Naive thymus-derived CD8-positive, alpha-beta T cell (primary cell): ENCODE measurements around the gene EPOP. TPM values are rescaled to one million over a fixed set of nuclear protein-coding genes. Genes with fewer than 3 reads are reported as not detected.

Experiments used
- ATAC-seq, 2 donors: fragments of 150-1000 bp; cut with Tn5 transposase in 1 of 2; sonication (Bioruptor Pico), chemical (Tn5 transposase) in 1 of 2; 1 replicate in 1 of 2; 2 replicates in 1 of 2; pipeline ENCODE4 v1.10.0; 2021; ENCODE audit warnings: mild to moderate bottlenecking in 2 of 2, moderate library complexity in 2 of 2
- POLR2A ChIA-PET: fragments of 350-600 bp; sonication (Branson Sonifier 250); formaldehyde crosslinking; loops from one replicate; lab custom pipeline; 2021; ENCODE audit warnings: antibody characterized with exemption; lab: Charles Lee
- DNase-seq, 10 donors: peaks; one replicate each; pipeline versions ENCODE4 v3.0.0 to v3.0.0-alpha.2; 2020 to 2022
- H3K27ac Mint-ChIP-seq, 10 donors: one replicate each; pipeline ENCODE4 v1.8.0; 2020 to 2022; ENCODE audit warnings: mild to moderate bottlenecking in 10 of 10, mixed read lengths in 10 of 10, moderate library complexity in 4 of 10, inconsistent platforms in 1 of 10
- H3K27me3 Mint-ChIP-seq, 5 donors: one replicate each; pipeline ENCODE4 v1.8.0; 2021 to 2022; ENCODE audit warnings: mixed read lengths in 5 of 5
- H3K36me3 Mint-ChIP-seq, 3 donors: one replicate each; pipeline ENCODE4 v1.8.0; 2020 to 2022; ENCODE audit warnings: mixed read lengths in 3 of 3, mild to moderate bottlenecking in 2 of 3, inconsistent platforms in 1 of 3
- H3K4me1 Mint-ChIP-seq, 4 donors: one replicate each; pipeline ENCODE4 v1.8.0; 2021 to 2022; ENCODE audit warnings: mixed read lengths in 4 of 4
- H3K4me3 Mint-ChIP-seq, 10 donors: one replicate each; pipeline ENCODE4 v1.8.0; 2020 to 2022; ENCODE audit warnings: mild to moderate bottlenecking in 10 of 10, mixed read lengths in 10 of 10, moderate library complexity in 6 of 10, inconsistent platforms in 1 of 10
- H3K9me3 Mint-ChIP-seq, 9 donors: one replicate each; pipeline ENCODE4 v1.8.0; 2020 to 2022; ENCODE audit warnings: mixed read lengths in 9 of 9, mild to moderate bottlenecking in 3 of 9, inconsistent platforms in 1 of 9, moderate library complexity in 1 of 9
- polyA plus RNA-seq, 3 donors: library from polyadenylated mRNA; unstranded; fragments of 300-500 nt; fragmentation: Illumina TruSeq; gene quantifications; one replicate each; pipeline ENCODE4 v1.2.3, GENCODE V29; 2021
- total RNA-seq, 8 experiments: library from RNA in 2 of 8; stranded (reverse) in 2 of 8; gene quantifications; one replicate each; pipeline ENCODE4 v1.2.3 and lab custom pipeline; 2021 to 2026

Gene EPOP
- total and polyA plus RNA-seq, 5 experiments from 2014 or later = 0.04 to 1.2 (median 0.63) TPM; not detected in 1

DNA sequence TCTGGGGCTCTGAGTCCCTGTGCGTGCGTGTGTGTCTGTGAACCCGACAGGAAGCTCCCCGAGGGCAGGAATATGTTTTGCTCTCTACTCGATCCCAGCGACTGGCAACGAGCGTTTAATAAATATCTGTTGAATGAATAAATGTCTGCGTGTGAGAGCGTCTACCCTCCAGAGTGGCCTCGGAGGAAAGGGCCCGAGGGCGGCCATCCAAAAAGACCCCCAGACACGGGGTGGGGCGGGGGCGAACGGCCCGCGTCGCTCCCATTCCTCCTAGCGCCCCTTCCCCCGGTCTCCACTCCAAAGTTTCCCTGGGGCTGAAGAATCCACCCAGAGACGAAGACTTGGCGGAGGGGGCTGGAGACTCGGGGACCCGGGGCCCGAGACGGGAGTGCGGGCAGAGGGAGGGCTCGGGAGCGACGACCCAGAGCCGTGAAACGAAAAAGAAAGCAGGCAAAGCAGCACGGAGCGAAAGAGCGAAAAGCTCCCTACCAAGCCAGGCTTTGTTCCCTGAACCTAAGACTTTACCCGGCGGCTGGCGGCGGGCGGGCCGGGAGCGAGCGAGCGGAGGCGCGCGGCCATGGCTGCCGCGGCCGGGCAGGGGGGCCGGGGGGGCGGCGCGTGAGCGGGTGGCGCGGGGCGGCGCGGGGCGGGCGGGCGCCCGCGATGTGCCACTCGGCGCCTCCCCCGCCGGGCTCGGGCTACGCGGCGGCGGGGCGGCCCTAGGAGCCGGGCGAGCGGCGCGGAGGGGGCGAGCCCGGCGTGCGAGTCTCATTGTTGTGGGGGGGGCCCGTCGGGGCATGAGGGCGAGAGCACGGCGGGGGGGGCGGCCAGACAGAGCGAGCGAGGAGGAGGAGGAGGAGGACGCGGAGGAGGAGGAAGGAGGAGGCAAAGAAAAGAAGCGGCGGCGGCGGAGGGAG lies 30.1 kb upstream of the EPOP start, which contains the start of gene MLLT6:
MLLT6 (plus strand) TSS at position 668 of the 917 bp plus-strand sequence. CDS start 360 bp downstream, outside the sequence.
- Mint-ChIP-seq H3K4me3 (peak within 1 kb of the TSS; percentile 92 to 99 (median 98)), H3K4me1 (peaks cover 36 to 61% (median 55%) of the 10 kb centered on the region in 4 donors), H3K27ac (peak within 1 kb of the TSS; percentile 93 to 99 (median 97)), H3K36me3 (peaks cover 0 to 24% (median under 1%) of the 10 kb centered on the region in 3 donors), H3K9me3 (no peaks in the 10 kb centered on the region), H3K27me3 (no peaks in the 10 kb centered on the region)
- ATAC-seq (peak; percentile 46 to 55), DNase-seq (peak; percentile 74 to 90 (median 80))
- POLR2A ChIA-PET = interaction anchor here (0.6 to 22.8 kb wide), 18 partner anchors 10 to 756 kb away, joined by 3 to 395 read pairs (median 6); partner anchors contain the start of genes CDK12, CISD3, EPOP and LASP1

DNA sequence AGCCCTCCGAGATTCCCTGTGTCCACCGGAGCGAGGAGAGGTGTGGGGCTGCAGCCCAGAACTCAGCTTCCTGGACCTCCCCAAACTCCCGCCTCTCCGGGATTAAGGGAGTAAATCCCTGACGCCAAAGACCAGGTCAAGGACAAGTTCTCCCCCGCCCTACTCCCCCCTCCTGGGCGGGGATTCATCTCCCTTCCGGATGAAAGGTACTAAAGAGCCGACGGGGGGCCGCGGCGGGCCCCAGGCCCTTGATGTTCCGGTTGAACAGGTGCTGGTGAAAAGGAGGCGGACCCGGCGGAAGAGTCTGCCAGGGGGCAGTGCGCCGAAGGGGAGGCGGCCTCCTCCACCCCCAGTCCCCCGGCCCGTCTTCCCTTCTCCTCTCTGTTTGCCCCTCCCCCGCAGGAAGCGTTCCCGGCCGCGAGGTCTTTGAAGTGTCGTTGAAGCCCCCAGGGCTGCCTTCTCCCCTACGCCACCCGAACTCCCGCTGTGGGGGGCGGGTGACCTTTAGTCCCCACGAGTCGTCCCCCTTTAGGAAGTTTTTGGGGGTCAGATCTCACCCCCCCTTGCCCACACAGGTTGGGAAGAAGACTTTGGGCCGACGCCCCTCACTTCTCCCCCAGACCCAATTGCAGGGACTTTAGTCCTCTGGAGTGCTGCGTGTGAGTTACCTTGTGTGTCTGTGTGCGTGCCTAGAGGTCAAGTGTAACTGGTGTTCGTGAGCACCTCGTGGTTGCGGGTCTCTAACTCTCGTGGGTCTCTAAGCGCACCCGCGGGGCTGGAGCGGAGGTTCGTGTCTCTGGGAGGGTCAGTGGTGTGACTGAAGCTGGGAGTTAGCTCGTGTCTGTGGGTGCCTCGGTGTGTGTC lies 29.2 kb upstream of the EPOP start:
- ATAC-seq (peak; percentile 5 to 21), DNase-seq (peak; percentile 56 to 87 (median 62))
- Mint-ChIP-seq H3K27me3 (peaks cover 0 to 2% (median 0%) of the 10 kb centered on the region in 5 donors), H3K27ac (peak overlapping the region; percentile 92 to 99 (median 97)), H3K4me3 (peak overlapping the region; percentile 92 to 99 (median 98)), H3K4me1 (peaks cover 36 to 53% (median 52%) of the 10 kb centered on the region in 4 donors), H3K9me3 (no peaks in the 10 kb centered on the region), H3K36me3 (peaks cover 0 to 16% (median 0%) of the 10 kb centered on the region in 3 donors)
- POLR2A ChIA-PET = interaction anchor here (0.8 to 22.8 kb wide), 16 partner anchors 9 to 496 kb away, joined by 3 to 395 read pairs (median 9); partner anchors contain the start of genes CISD3, EPOP, LASP1 and PIP4K2B

DNA sequence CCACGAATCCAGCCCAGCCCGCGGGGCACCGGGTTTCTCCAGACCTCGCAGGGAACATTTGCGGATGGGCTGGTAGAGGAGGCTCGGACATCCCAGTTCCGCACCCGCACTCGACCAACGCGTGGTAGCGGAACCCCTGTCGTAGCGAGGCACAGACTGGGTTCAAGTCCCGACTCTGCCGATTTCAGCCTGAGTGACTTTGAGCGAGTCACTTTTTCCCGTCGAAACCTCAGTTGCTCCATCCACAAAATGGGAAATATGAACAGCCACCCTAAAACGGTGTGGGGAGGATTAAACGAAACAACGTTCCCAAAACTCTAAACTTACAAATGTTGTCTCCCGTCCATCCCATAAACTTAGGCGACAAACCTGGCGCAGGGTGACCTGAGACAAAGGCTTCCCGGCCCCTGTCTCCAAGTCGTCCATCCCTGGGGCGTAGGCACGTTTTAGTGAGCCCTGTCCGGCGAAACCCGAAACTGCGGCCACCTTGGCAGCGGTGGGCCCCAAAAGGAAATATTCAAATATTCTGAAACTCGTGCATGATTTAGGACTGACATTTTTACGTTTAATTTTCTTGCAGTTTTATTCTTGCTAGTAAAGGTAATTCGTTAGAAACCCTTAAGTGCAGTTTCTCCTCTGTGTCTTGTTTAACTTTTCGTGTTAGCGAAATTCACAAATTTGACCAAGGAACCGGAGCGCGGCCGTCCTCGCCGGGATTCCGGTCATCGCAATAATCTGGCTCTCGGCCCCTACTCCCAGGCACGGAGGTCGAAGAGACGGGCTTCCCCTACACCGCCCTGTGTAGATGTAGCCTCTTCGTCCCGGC lies 28.4 kb upstream of the EPOP start:
- Mint-ChIP-seq H3K36me3 (peaks cover 0 to 10% (median 0%) of the 10 kb centered on the region in 3 donors), H3K27me3 (peaks cover 0 to 2% (median 0%) of the 10 kb centered on the region in 5 donors), H3K4me3 (peak overlapping the region; percentile 92 to 99 (median 98)), H3K4me1 (peaks cover 37 to 52% (median 48%) of the 10 kb centered on the region in 4 donors), H3K27ac (peak overlapping the region; percentile 92 to 99 (median 97)), H3K9me3 (no peaks in the 10 kb centered on the region)
- peak in 3 of 10 donors; percentile 23 to 34 (median 29) for DNase-seq
- POLR2A ChIA-PET = interaction anchor here (0.9 to 22.8 kb wide), 7 partner anchors 8 to 49 kb away, joined by 3 to 395 read pairs (median 13); partner anchors contain the start of genes CISD3 and EPOP
- ATAC-seq = no peak

DNA sequence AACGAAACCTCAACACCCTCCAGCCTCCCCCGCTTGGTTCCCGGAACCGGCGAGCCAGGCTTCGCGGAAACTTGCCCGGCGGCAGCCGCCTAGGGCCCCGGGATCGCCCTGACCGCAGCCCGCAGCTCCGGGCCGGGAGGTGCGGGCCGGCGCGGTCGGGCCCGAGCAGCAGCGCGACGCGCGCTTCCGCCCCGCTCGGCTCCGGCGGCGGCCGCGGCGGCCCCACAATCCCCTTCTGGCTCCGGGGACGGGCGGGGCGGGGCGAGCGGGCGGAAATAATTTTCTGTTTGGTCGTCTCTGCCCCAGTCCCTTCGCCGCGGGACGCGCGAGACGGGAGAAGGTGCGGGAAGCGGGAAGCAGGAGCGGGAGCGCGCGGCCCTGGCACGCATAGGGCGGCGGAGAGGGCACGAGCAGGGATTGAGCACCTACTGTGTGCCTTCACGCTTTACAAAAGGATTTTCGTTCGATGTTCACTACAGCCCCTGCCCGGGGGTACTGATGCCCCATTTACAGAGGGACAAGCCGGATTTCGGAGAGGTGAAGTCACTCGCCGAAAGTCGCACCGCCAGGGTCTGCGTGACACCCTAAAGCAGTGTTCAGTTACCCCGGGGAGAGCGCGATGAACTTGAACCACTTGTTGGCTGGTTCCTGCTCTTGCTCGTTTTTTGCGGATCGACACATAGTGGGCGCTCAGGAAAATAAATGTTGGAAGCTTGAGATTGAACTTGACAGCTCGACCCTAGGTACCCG lies 27.6 kb upstream of the EPOP start:
- H3K27ac Mint-ChIP-seq = peak overlapping the region; percentile 92 to 99 (median 97)
- peaks cover 31 to 50% (median 47%) of the 10 kb centered on the region in 4 donors for H3K4me1 Mint-ChIP-seq
- POLR2A ChIA-PET = interaction anchor here (0.9 to 22.8 kb wide), 9 partner anchors 8 to 449 kb away, joined by 3 to 395 read pairs (median 5); partner anchors contain the start of genes CISD3, EPOP and PLXDC1
- ATAC-seq (peak; percentile 41 to 48), DNase-seq (peak; percentile 57 to 84 (median 74))
- peaks cover 0 to 2% (median 0%) of the 10 kb centered on the region in 5 donors for H3K27me3 Mint-ChIP-seq
- H3K36me3 Mint-ChIP-seq = peaks cover 0 to 3% (median 0%) of the 10 kb centered on the region in 3 donors
- no peaks in the 10 kb centered on the region for H3K9me3 Mint-ChIP-seq
- H3K4me3 Mint-ChIP-seq = peak overlapping the region; percentile 92 to 99 (median 98)

DNA sequence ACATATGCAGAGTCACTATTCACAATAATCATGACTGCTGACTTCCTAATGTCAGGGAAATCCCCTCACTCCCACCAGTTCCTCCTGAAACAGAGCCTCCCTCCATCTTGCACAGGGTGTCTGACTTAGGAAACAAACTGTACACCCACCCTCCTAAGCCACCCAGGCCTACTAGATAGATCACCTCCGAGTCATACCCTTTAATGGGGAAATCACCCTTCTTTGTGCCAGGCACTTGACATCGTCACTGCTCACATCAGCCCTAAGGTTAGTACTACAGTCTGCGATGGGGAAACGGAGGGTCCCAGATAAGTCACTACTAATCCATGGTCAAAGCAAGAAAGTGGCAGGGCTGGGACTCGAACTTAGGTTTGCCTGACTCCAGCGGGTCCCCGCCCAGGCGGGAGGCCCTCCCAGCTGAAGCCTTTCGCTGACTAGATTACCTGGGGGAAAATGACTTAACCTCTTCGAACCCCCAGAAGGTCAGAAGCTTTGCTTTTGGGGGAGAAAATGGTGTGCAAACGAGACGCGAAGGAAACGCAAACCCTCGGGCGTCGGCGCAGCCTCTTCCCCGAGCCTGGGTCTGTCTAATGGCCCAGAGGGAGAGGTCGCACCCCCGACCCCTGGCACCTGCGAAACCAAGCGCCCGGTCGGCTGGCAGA lies 26.9 kb upstream of the EPOP start:
- peak; percentile 35 to 79 (median 70) for DNase-seq
- peaks cover 0 to 2% (median 0%) of the 10 kb centered on the region in 5 donors for H3K27me3 Mint-ChIP-seq
- peak; percentile 25 to 57 for ATAC-seq
- POLR2A ChIA-PET = interaction anchor here (0.5 to 22.8 kb wide), 9 partner anchors 9 to 450 kb away, joined by 3 to 395 read pairs (median 5); partner anchors contain the start of genes CISD3, EPOP and PLXDC1
- H3K4me1 Mint-ChIP-seq = peaks cover 34 to 50% (median 47%) of the 10 kb centered on the region in 4 donors
- no peaks in the 10 kb centered on the region for H3K9me3 Mint-ChIP-seq
- peak overlapping the region; percentile 79 to 94 (median 84) for H3K4me3 Mint-ChIP-seq
- no peaks in the 10 kb centered on the region for H3K36me3 Mint-ChIP-seq
- peak overlapping the region; percentile 89 to 98 (median 96) for H3K27ac Mint-ChIP-seq

DNA sequence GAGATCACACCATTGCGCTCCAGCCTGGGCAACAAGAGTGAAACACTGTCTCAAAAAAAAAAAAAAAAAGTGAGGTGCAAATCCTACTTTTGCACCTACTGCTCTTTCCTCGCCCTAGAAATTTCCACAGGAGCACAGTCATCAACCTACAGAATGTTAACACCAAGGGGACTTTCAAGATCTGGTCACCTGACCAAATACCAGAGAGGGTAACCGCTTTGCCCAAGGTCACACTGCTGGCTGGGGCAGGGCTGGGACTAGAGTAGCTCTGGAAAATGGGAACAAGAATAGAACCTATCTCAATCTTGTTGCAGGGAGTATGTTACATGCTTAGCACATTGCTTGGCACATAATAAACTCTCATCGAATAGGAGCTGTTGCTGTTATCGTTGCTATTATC lies 24.0 kb upstream of the EPOP start:
- peaks cover 0 to 2% (median 0%) of the 10 kb centered on the region in 5 donors for H3K27me3 Mint-ChIP-seq
- H3K4me1 Mint-ChIP-seq = peaks cover 26 to 48% (median 43%) of the 10 kb centered on the region in 4 donors
- H3K36me3 Mint-ChIP-seq = no peaks in the 10 kb centered on the region
- POLR2A ChIA-PET = interaction anchor here (1.5 to 22.8 kb wide), 2 partner anchors 25 to 32 kb away, joined by 4 to 395 read pairs; partner anchors contain the start of gene CISD3
- H3K9me3 Mint-ChIP-seq = no peaks in the 10 kb centered on the region
- ATAC-seq = no peak
- H3K27ac Mint-ChIP-seq = peak overlapping the region in 4 of 10 donors; percentile 29 to 68 (median 62)
- DNase-seq = no peak
- no peak overlapping the region for H3K4me3 Mint-ChIP-seq

DNA sequence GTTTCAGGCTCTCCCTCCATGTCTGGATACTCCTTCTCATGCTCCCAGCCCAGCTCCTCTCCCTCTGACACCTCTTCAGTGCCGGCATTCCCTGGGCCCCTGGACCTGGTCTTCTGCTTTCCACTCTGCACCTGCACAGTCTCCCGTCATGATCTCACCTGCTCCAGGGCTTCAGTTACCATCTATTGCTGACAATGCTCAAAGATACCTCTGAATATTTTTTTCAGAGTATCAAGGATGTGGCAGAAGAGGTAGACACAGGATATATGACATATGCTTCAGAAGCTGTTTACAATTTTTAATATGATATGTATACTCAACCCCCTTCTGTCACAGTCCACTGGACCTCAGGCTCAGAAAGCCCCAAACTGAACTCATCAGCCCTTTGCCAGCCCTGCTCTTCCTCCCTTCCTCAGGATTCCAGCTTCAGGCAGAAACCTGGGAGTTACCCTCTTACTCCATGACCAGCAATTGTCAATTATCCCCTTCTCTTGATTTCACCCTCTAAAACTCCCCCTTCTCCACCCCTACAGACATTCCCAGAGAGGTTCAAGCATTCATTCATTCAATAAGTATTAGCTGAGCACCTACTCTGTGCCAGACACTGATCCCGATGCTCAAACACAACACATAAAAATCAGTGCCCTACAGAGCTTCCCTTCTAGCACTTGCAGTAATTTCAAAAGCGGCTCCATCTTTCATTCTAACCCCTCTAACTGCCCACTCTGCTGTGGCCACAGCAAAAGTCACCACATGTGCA lies 22.5 kb upstream of the EPOP start:
- no peaks in the 10 kb centered on the region for H3K36me3 Mint-ChIP-seq
- peak overlapping the region; percentile 50 to 93 (median 82) for H3K27ac Mint-ChIP-seq
- POLR2A ChIA-PET = interaction anchor here (0.9 to 3.2 kb wide), 6 partner anchors 9 to 130 kb away, joined by 3 to 15 read pairs (median 4); partner anchors contain the start of gene PSMB3
- peak overlapping the region in 8 of 10 donors; percentile 22 to 73 (median 52) for H3K4me3 Mint-ChIP-seq
- DNase-seq = peak in 2 of 10 donors; percentile 24 to 41
- H3K9me3 Mint-ChIP-seq = no peaks in the 10 kb centered on the region
- ATAC-seq = peak in 1 of 2 donors; percentile 21
- H3K4me1 Mint-ChIP-seq = peaks cover 28 to 38% (median 35%) of the 10 kb centered on the region in 4 donors
- peaks cover 0 to 2% (median 0%) of the 10 kb centered on the region in 5 donors for H3K27me3 Mint-ChIP-seq

DNA sequence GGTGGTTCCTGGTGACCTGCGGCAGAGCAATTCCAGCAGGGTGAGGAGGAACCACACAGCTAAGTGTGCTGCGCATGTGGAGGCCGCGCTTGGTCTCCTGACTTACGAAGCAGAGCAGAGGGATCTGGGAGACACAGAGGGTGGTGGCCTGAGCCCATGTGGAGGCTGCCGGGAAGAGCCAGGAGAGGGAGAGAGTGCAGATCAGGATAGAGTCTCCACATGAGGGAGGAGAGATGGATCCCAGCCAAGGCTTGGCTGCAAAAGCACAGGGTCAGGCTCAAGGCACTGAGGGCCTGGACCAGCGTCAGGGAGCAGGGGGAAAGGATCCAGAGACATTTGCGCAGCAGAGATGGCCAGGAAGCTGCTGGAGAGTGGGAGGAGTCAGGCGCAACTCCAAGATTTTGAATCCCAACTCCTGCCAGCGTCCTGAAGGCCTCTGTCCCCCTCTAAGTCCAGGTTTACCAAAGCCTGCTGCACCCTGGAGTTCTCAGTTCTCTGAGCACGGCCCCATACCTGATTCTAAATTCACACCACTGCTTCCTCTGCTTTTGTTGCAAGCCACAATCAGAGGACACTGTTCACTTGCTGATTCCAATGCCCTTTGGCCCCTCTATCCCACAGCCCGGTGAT lies 19.1 kb upstream of the EPOP start:
- POLR2A ChIA-PET = interaction anchor here (2.3 kb wide), 1 partner anchor 11 kb away, joined by 7 read pairs; the partner anchor contains the start of gene MLLT6
- peaks cover 15 to 24% (median 21%) of the 10 kb centered on the region in 4 donors for H3K4me1 Mint-ChIP-seq
- H3K9me3 Mint-ChIP-seq = no peaks in the 10 kb centered on the region
- DNase-seq = no peak
- H3K27me3 Mint-ChIP-seq = peaks cover 0 to 2% (median 0%) of the 10 kb centered on the region in 5 donors
- H3K36me3 Mint-ChIP-seq = no peaks in the 10 kb centered on the region
- H3K4me3 Mint-ChIP-seq = peak overlapping the region in 2 of 10 donors; percentile 13 to 38
- ATAC-seq = no peak
- H3K27ac Mint-ChIP-seq = peak overlapping the region in 1 of 10 donors; percentile 32

DNA sequence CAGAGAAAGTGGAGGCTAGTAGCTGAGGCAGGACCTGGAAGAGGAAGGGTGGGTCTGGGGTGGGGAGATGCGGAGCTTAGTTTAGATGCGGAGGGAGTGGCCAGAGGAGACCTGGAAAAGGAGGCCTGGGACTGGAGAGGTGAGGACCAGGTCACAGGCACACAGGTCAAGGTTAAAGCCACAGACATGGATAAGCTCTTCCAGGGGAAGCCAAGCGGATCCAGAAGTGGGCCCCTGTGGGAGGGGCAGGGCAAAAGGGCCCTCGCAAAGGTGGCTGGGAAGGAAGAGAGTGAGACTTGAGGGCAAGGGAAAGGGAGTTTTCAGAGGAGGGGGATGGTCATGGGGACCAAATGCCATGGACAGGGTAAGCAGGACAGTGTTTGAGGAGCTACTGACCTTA lies 16.4 kb upstream of the EPOP start:
- ATAC-seq = no peak
- Mint-ChIP-seq H3K4me1 (peaks cover 3 to 6% (median 4%) of the 10 kb centered on the region in 4 donors), H3K9me3 (no peaks in the 10 kb centered on the region), H3K36me3 (no peaks in the 10 kb centered on the region), H3K27me3 (peaks cover under 1 to 7% (median 2%) of the 10 kb centered on the region in 5 donors), H3K27ac (peak overlapping the region in 1 of 10 donors; percentile 27), H3K4me3 (no peak overlapping the region)
- POLR2A ChIA-PET = no interaction called here
- no peak for DNase-seq
